Naive thymus-derived CD8-positive, alpha-beta T cell (primary cell): ENCODE results near the gene SMIM41. TPM values are rescaled to one million over a fixed set of nuclear protein-coding genes. Genes with fewer than 3 reads are reported as not detected.

Experiments
- polyA plus RNA-seq, 3 donors: library from polyadenylated mRNA; unstranded; fragments of 300-500 nt; fragmentation: Illumina TruSeq; gene quantifications; one replicate each; pipeline ENCODE4 v1.2.3, GENCODE V29; 2021
- total RNA-seq, 8 experiments: library from RNA in 2 of 8; stranded (reverse) in 2 of 8; gene quantifications; one replicate each; pipeline ENCODE4 v1.2.3 and lab custom pipeline; 2021 to 2026

SMIM41 gene
- total and polyA plus RNA-seq, 5 experiments from 2014 or later, result not detected

Other genes starting within 250 kb of the SMIM41 start
- gene FIGNL2, start 231.0 kb upstream of the SMIM41 start, total RNA-seq, result 1 to 10 TPM; 2.8 to 3.2 TPM
- under 1 TPM in 2 of 3 donors, not detected in 1; 0.08 to 0.21 TPM for gene FIGNL2, start 231.0 kb upstream of the SMIM41 start, polyA plus RNA-seq
- not detected for gene ANKRD33, start 191.6 kb upstream of the SMIM41 start, total RNA-seq
- not detected for gene ANKRD33, start 191.6 kb upstream of the SMIM41 start, polyA plus RNA-seq
- not detected for gene ACVRL1, start 172.2 kb upstream of the SMIM41 start, total RNA-seq
- not detected for gene ACVRL1, start 172.2 kb upstream of the SMIM41 start, polyA plus RNA-seq
- 10 to 100 TPM; 11.7 to 12.6 TPM for gene ACVR1B, start 128.0 kb upstream of the SMIM41 start, total RNA-seq
- 1 to 10 TPM; 1.2 to 2.3 (median 2.2) TPM for gene ACVR1B, start 128.0 kb upstream of the SMIM41 start, polyA plus RNA-seq
- 10 to 100 TPM; 35.7 to 36.5 TPM for gene TAMALIN, start 72.8 kb upstream of the SMIM41 start, total RNA-seq
- gene TAMALIN, start 72.8 kb upstream of the SMIM41 start, polyA plus RNA-seq, result 1 to 10 TPM; 2.0 to 5.2 (median 2.6) TPM
- 1 to 10 TPM; 1.9 to 2.4 TPM for gene NR4A1, start 28.3 kb upstream of the SMIM41 start, total RNA-seq
- gene NR4A1, start 28.3 kb upstream of the SMIM41 start, polyA plus RNA-seq, result under 1 TPM; 0.39 to 0.79 (median 0.45) TPM
- 10 to 100 TPM; 18.0 to 19.4 TPM for gene ATG101, start 9.7 kb upstream of the SMIM41 start, total RNA-seq
- gene ATG101, start 9.7 kb upstream of the SMIM41 start, polyA plus RNA-seq, result 10 to 100 TPM; 17.6 to 28.8 (median 22.2) TPM
- gene KRT80, start 112.3 kb downstream of the SMIM41 start, total RNA-seq, result not detected
- gene KRT80, start 112.3 kb downstream of the SMIM41 start, polyA plus RNA-seq, result not detected
- gene KRT7, start 153.5 kb downstream of the SMIM41 start, total RNA-seq, result not detected
- gene KRT7, start 153.5 kb downstream of the SMIM41 start, polyA plus RNA-seq, result not detected
- not detected for gene KRT86, start 194.9 kb downstream of the SMIM41 start, total RNA-seq
- gene KRT86, start 194.9 kb downstream of the SMIM41 start, polyA plus RNA-seq, result not detected
- gene KRT81, start 211.8 kb downstream of the SMIM41 start, total RNA-seq, result not detected
- gene KRT81, start 211.8 kb downstream of the SMIM41 start, polyA plus RNA-seq, result not detected
- not detected for gene KRT83, start 241.7 kb downstream of the SMIM41 start, total RNA-seq
- not detected for gene KRT83, start 241.7 kb downstream of the SMIM41 start, polyA plus RNA-seq